Measurements from ENCODE around the gene DPM3.
"Not testable (repeated sequence)": the region's sequence is repeated elsewhere in the genome, so short reads cannot be mapped to it uniquely, and the experiment has no call there.

Gene DPM3

GRCh38 chr1:155139895-155140629, at the start of gene DPM3:
TSS of gene DPM3 (minus strand) at chr1:155140531. CDS start at chr1:155140240, 291 bp downstream.
- peaks cover 32% of the 10 kb centered on the region for H3K4me1 ChIP-seq (ENCODE audit: control insufficient read depth, insufficient read depth, low read length)
- no peaks in the 10 kb centered on the region for H3K27me3 ChIP-seq (ENCODE audit: control insufficient read depth, insufficient read depth, low read length)
- H3K36me3 ChIP-seq (ENCODE audit: control insufficient read depth, insufficient read depth, low read length): no peaks in the 10 kb centered on the region
- H3K9me3 ChIP-seq (ENCODE audit: control insufficient read depth, low read length): no peaks in the 10 kb centered on the region
- peak within 1 kb of the TSS; percentile 100 for H3K4me3 ChIP-seq (ENCODE audit: low read length)
- peak within 1 kb of the TSS; percentile 99 for H3K9ac ChIP-seq (ENCODE audit: low read length)

GRCh38 chr1:155189926-155190325, 49.6 kb upstream of the DPM3 start:
- not testable (repeated sequence) for H3K9me3 ChIP-seq (ENCODE audit: control insufficient read depth, low read length); H3K9ac ChIP-seq (ENCODE audit: low read length); H3K4me3 ChIP-seq (ENCODE audit: low read length); H3K27me3 ChIP-seq (ENCODE audit: control insufficient read depth, insufficient read depth, low read length)
- Histone ChIP-seq H3K4me1 (ENCODE audit: control insufficient read depth, insufficient read depth, low read length) (peaks cover 41% of the 10 kb centered on the region), H3K36me3 (ENCODE audit: control insufficient read depth, insufficient read depth, low read length) (peaks cover 28% of the 10 kb centered on the region)

GRCh38 chr1:155188268-155188667, 47.9 kb upstream of the DPM3 start:
- Histone ChIP-seq H3K27me3 (ENCODE audit: control insufficient read depth, insufficient read depth, low read length) (no peaks in the 10 kb centered on the region), H3K4me1 (ENCODE audit: control insufficient read depth, insufficient read depth, low read length) (peaks cover 39% of the 10 kb centered on the region), H3K4me3 (ENCODE audit: low read length) (peak overlapping the region; percentile 52), H3K9ac (ENCODE audit: low read length) (peak overlapping the region; percentile 88), H3K9me3 (ENCODE audit: control insufficient read depth, low read length) (no peaks in the 10 kb centered on the region), H3K36me3 (ENCODE audit: control insufficient read depth, insufficient read depth, low read length) (peaks cover 28% of the 10 kb centered on the region)

GRCh38 chr1:155187456-155187891, 47.1 kb upstream of the DPM3 start:
- Histone ChIP-seq H3K4me3 (ENCODE audit: low read length) (peak overlapping the region; percentile 52), H3K9ac (ENCODE audit: low read length) (peak overlapping the region; percentile 88), H3K4me1 (ENCODE audit: control insufficient read depth, insufficient read depth, low read length) (peaks cover 36% of the 10 kb centered on the region), H3K36me3 (ENCODE audit: control insufficient read depth, insufficient read depth, low read length) (peaks cover 28% of the 10 kb centered on the region), H3K9me3 (ENCODE audit: control insufficient read depth, low read length) (no peaks in the 10 kb centered on the region), H3K27me3 (ENCODE audit: control insufficient read depth, insufficient read depth, low read length) (no peaks in the 10 kb centered on the region)

- H3K4me1 ChIP-seq (ENCODE audit: control insufficient read depth, insufficient read depth, low read length): peaks cover 40% of the 10 kb centered on the region
- H3K9ac ChIP-seq (ENCODE audit: low read length): peak overlapping the region; percentile 88
These were observed 46.6 kb upstream of the DPM3 start for GRCh38 chr1:155186794-155187455.

GRCh38 chr1:155186067-155186793, 45.9 kb upstream of the DPM3 start:
- Histone ChIP-seq H3K4me1 (ENCODE audit: control insufficient read depth, insufficient read depth, low read length) (peaks cover 46% of the 10 kb centered on the region), H3K36me3 (ENCODE audit: control insufficient read depth, insufficient read depth, low read length) (peaks cover 28% of the 10 kb centered on the region), H3K9ac (ENCODE audit: low read length) (peak overlapping the region; percentile 88), H3K9me3 (ENCODE audit: control insufficient read depth, low read length) (no peaks in the 10 kb centered on the region), H3K4me3 (ENCODE audit: low read length) (peak overlapping the region; percentile 52), H3K27me3 (ENCODE audit: control insufficient read depth, insufficient read depth, low read length) (no peaks in the 10 kb centered on the region)

More at GRCh38 chr1:155186794-155187455, 46.6 kb upstream of the DPM3 start:
- H3K4me3 ChIP-seq (ENCODE audit: low read length): peak overlapping the region; percentile 52
- peaks cover 28% of the 10 kb centered on the region for H3K36me3 ChIP-seq (ENCODE audit: control insufficient read depth, insufficient read depth, low read length)
- H3K27me3 ChIP-seq (ENCODE audit: control insufficient read depth, insufficient read depth, low read length): no peaks in the 10 kb centered on the region
- H3K9me3 ChIP-seq (ENCODE audit: control insufficient read depth, low read length): no peaks in the 10 kb centered on the region

- no peaks in the 10 kb centered on the region for H3K9me3 ChIP-seq (ENCODE audit: control insufficient read depth, low read length)
- H3K36me3 ChIP-seq (ENCODE audit: control insufficient read depth, insufficient read depth, low read length): peaks cover 28% of the 10 kb centered on the region
- H3K9ac ChIP-seq (ENCODE audit: low read length): peak overlapping the region; percentile 88
- H3K4me3 ChIP-seq (ENCODE audit: low read length): peak overlapping the region; percentile 52
- H3K27me3 ChIP-seq (ENCODE audit: control insufficient read depth, insufficient read depth, low read length): no peaks in the 10 kb centered on the region
- H3K4me1 ChIP-seq (ENCODE audit: control insufficient read depth, insufficient read depth, low read length): peaks cover 47% of the 10 kb centered on the region
These were observed 45.4 kb upstream of the DPM3 start for GRCh38 chr1:155185783-155186066.

GRCh38 chr1:155184835-155185782, 44.8 kb upstream of the DPM3 start:
- Histone ChIP-seq H3K36me3 (ENCODE audit: control insufficient read depth, insufficient read depth, low read length) (peaks cover 28% of the 10 kb centered on the region), H3K9ac (ENCODE audit: low read length) (peak overlapping the region; percentile 88), H3K4me3 (ENCODE audit: low read length) (no peak overlapping the region), H3K27me3 (ENCODE audit: control insufficient read depth, insufficient read depth, low read length) (no peaks in the 10 kb centered on the region), H3K4me1 (ENCODE audit: control insufficient read depth, insufficient read depth, low read length) (peaks cover 47% of the 10 kb centered on the region), H3K9me3 (ENCODE audit: control insufficient read depth, low read length) (no peaks in the 10 kb centered on the region)

GRCh38 chr1:155184351-155184811, 44.0 kb upstream of the DPM3 start:
- no peak overlapping the region for H3K4me3 ChIP-seq (ENCODE audit: low read length)
- no peaks in the 10 kb centered on the region for H3K27me3 ChIP-seq (ENCODE audit: control insufficient read depth, insufficient read depth, low read length)
- H3K9me3 ChIP-seq (ENCODE audit: control insufficient read depth, low read length): no peaks in the 10 kb centered on the region
- H3K4me1 ChIP-seq (ENCODE audit: control insufficient read depth, insufficient read depth, low read length): peaks cover 54% of the 10 kb centered on the region
- peaks cover 28% of the 10 kb centered on the region for H3K36me3 ChIP-seq (ENCODE audit: control insufficient read depth, insufficient read depth, low read length)
- H3K9ac ChIP-seq (ENCODE audit: low read length): peak overlapping the region; percentile 88

GRCh38 chr1:155183775-155184221, 43.5 kb upstream of the DPM3 start:
- Histone ChIP-seq H3K4me3 (ENCODE audit: low read length) (no peak overlapping the region), H3K36me3 (ENCODE audit: control insufficient read depth, insufficient read depth, low read length) (peaks cover 28% of the 10 kb centered on the region), H3K9me3 (ENCODE audit: control insufficient read depth, low read length) (no peaks in the 10 kb centered on the region), H3K27me3 (ENCODE audit: control insufficient read depth, insufficient read depth, low read length) (no peaks in the 10 kb centered on the region), H3K4me1 (ENCODE audit: control insufficient read depth, insufficient read depth, low read length) (peaks cover 60% of the 10 kb centered on the region), H3K9ac (ENCODE audit: low read length) (peak overlapping the region; percentile 88)

GRCh38 chr1:155182052-155182550, 41.8 kb upstream of the DPM3 start:
- Histone ChIP-seq H3K9ac (ENCODE audit: low read length) (no peak overlapping the region), H3K27me3 (ENCODE audit: control insufficient read depth, insufficient read depth, low read length) (no peaks in the 10 kb centered on the region), H3K4me1 (ENCODE audit: control insufficient read depth, insufficient read depth, low read length) (peaks cover 73% of the 10 kb centered on the region), H3K36me3 (ENCODE audit: control insufficient read depth, insufficient read depth, low read length) (peaks cover 16% of the 10 kb centered on the region), H3K9me3 (ENCODE audit: control insufficient read depth, low read length) (no peaks in the 10 kb centered on the region), H3K4me3 (ENCODE audit: low read length) (no peak overlapping the region)
